ENCODE results near the gene RILPL1.

DNA sequence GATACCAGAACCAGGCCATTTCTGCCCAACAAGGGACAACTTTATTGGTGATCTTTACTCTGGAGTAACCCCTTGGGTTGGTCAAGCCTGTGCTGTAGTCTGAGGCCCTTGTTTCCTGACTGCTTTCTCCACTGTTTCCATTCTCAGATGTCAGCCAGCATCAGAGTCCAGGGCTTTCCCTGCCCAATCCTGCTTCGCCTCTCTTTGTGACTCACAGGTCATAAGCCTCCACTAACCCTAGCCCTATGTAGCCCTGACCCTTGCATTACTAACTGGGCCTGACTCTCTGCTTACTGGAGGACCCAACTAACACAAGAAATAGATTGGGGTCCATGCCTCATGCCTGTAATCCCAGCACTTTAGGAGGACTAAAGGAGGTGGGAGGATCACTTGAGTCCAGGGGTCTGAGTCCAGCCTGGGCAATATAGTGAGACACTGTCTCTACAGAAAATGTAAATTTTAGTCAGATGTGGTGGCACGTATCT is 84.2 kb downstream of the RILPL1 start:
- TF ChIP-seq POLR2A (IDR thresholded peaks at IDR 0.05; ENCODE audit: low read depth, low read length): no peak
- no peak for TF ChIP-seq SPI1 (IDR thresholded peaks at IDR 0.05; ENCODE audit: low read depth, low read length)
